ENCODE data around the gene INPP4A.

Gene INPP4A

GRCh38 chr2:98604547-98604946, 159.9 kb downstream of the INPP4A start:
- DNase-seq = peak; percentile 49

DNA sequence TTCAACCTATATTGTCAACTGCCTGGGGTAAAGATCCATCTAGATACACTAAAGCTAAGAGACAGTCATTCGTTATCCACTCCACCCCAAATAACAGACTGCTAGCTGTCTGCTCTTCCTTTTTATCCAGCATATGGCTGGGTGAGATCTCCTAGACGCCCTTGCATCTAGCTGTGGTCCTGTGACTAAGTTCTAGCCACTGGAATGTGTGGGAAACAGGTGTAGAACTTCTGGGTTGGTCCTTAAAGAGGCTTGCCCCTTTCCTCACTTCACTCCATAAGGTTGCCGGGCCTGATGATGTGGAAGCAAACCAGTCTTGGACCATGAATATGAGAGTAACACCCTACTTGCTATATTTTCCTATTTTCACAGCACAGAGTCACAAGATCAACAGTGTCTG, 160.4 kb downstream of the INPP4A start:
- DNase-seq = no peak

DNA sequence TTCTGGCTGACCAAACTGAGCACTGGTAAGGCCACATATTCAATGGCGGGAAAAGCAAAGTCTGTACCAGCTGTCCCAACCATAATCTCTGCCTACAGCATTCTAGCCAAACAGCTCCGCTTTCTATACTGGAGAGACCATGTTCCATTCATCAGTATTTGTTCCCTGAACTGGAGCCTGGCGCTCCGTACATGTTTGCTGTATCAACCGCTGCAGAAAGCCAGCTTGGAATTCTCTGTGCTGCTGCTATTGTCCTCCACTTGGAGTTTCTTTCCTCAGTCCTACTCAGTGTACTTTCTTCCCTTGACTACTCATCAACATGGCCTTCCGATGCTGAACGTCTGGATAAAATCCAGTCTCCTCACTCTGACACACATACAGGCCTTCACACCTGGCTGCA, 161.8 kb downstream of the INPP4A start:
- DNase-seq = no peak

- no peak for DNase-seq
Measured at GRCh38 chr2:98607104-98607503, 162.4 kb downstream of the INPP4A start.

- no peak for DNase-seq
Measured at GRCh38 chr2:98607741-98608115, 163.1 kb downstream of the INPP4A start.

- DNase-seq = peak; percentile 84
Measured at GRCh38 chr2:98608116-98608961, 163.7 kb downstream of the INPP4A start, which contains the start of the genes COA5 and UNC50. Gene COA5, minus strand, starts transcription at chr2:98608512. Its CDS starts 107 bp downstream, at chr2:98608405. Gene UNC50, plus strand, starts transcription at chr2:98608589. Its CDS starts 1,171 bp downstream, at chr2:98609760.

DNA sequence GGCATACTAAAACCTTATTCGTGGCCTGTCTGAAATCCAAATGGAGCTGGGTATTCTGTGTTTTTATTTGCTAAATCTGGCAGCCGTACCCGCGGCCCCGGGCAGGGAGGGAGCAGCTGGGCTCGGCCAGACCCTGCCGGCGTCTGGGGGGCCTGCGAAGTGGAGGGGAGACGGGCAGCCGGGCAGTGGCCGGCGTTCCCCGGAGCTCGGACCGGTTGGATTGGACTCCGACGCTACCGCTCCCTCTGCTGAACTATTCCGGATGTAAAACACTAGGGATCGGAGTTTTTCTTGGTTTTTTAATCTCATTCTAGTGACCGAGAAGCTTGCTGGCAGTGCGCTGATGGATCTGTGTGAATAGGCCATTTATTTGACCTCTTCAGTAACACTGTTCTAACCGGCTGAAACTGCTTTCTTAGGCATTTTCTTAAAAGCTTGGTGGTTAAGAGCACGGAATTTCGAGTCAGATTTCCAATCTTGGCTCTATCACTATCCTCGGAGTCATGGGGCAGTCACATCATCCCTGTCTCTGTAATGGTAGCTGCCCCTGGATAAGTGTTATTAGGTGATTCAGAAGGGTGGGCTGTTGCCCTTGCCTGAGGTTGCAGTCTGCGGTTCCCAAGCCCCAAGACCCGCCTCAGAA, 164.4 kb downstream of the INPP4A start:
- peak; percentile 11 for DNase-seq

GRCh38 chr2:98614024-98614739, 169.5 kb downstream of the INPP4A start:
- no peak for DNase-seq

DNA sequence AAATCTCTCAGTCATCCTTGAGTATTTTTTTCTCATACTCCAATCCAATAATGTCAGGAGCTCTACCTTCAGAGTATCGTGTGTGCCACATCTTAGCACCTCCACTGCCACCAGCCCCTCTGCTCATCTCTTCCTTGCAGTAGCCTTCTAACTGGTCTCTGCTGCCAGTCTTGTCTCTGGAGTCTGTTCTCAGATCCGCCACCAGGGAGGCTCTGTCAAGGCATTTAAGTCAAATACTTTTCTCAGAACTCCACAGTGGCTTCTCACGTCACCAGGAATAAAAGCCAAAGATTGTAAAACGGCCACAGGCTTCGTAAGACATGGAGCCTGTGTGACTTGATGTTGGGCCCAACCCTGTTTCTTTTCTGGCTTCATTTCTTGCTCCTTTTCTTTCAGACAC, 170.8 kb downstream of the INPP4A start:
- DNase-seq = no peak

- DNase-seq = no peak
Measured at GRCh38 chr2:98617149-98617548, 172.5 kb downstream of the INPP4A start.

- DNase-seq = no peak
Measured at GRCh38 chr2:98623657-98624056, 179.0 kb downstream of the INPP4A start.

- no peak for DNase-seq
Measured at GRCh38 chr2:98632351-98632750, 187.7 kb downstream of the INPP4A start.

DNA sequence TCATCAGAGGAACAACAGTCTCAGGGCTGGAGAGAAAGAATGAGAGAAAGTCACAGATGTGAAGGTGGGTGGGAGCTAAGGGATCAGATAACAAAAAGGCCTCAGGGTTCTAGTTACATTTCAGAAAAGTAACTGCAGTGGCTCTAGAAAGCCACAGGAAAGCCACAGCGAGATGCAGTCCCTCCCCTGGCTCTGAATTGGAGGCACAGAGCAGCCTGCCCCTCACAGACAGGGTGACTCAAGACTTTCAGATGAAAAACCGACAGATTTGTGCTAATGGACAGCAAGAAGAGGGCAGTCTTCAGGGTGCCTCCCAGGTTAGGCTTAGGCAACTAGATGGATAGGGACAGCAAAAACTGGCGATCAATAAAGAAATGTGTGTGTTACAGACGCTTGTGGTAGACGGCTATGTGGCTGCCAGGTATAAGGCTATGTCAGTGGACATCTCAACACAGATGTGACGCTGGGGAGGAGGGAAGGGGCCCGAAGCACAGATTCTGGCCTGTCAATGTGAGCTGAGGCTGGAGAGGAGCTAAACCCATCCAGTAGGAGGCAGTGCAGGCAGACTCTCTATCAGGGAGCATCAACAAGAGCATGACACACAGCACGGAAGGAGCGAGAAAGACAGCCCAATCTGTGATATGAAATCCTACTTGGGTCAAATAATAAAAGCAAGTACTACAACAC, 189.9 kb downstream of the INPP4A start:
- DNase-seq = no peak

- no peak for DNase-seq
Measured at GRCh38 chr2:98637401-98638147, 192.9 kb downstream of the INPP4A start.

DNA sequence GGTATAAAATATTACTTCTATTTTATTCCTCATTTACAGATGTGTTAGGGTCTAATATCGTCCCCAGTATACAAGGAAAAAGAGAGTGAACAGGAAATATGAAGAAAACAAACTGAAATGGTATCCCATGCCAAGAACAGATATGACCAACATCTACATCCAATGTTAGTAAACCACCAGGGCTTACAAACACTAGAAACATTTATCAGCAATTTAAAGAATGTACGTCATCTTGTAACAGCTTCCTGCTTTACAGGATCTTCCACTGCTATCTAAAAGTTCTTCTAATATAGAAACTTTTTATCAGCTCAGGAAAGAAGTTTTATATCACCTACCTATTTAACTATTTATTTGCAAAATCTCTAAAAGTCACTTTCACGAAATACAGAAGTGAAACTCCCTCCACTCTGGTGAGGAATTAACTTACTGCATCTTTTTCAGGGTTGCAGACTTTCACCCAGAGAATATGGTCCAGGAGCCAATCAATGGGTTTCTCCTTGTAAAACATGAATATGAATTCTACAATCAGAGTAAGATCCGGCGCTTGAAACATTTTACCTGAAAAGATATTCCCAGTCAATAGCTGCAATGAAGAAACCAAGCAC, 198.9 kb downstream of the INPP4A start:
- DNase-seq = no peak

Data from DMS79 treated with DMSO at 0.1 percent for 48 hours (cell line).